GM03348 (cell line): ENCODE results near the gene CCL13.
A peak's percentile ranks its signal among the peaks of the same experiment; 100 is the strongest.
"Not testable (repeated sequence)": the region's sequence is repeated elsewhere in the genome, so short reads cannot be mapped to it uniquely, and the experiment has no call there.

ENCODE experiments used
- DNase-seq: peaks from one replicate; pipeline ENCODE4 v3.0.0; 2012; ENCODE audit warnings: low spot score

CCL13 gene

GRCh38 chr17:34356194-34356593, at the start of gene CCL13:
TSS of gene CCL13 (plus strand) at chr17:34356480. CDS start at chr17:34356527, 47 bp downstream.
- DNase-seq: peak; percentile 1

GRCh38 chr17:34307110-34307509, 49.2 kb upstream of the CCL13 start:
- DNase-seq: peak; percentile 45

GRCh38 chr17:34308371-34308770, 47.9 kb upstream of the CCL13 start:
- no peak for DNase-seq

GRCh38 chr17:34311291-34311690, 45.0 kb upstream of the CCL13 start:
- DNase-seq: no peak

- DNase-seq: no peak
Observed at GRCh38 chr17:34312080-34312479, 44.2 kb upstream of the CCL13 start.

GRCh38 chr17:34313164-34313563, 43.1 kb upstream of the CCL13 start:
- DNase-seq: peak; percentile 49

GRCh38 chr17:34314279-34314678, 42.0 kb upstream of the CCL13 start:
- DNase-seq: peak; percentile 56

GRCh38 chr17:34318474-34318873, 37.8 kb upstream of the CCL13 start:
- no peak for DNase-seq

- no peak for DNase-seq
Observed at GRCh38 chr17:34319039-34319483, 37.2 kb upstream of the CCL13 start, which contains the start of gene CCL8. TSS of gene CCL8 (plus strand) at chr17:34319435. CDS start at chr17:34319502, 67 bp downstream.

- no peak for DNase-seq
Observed at GRCh38 chr17:34321964-34322363, 34.3 kb upstream of the CCL13 start.

GRCh38 chr17:34327580-34327979, 28.7 kb upstream of the CCL13 start:
- DNase-seq: not testable (repeated sequence)

- no peak for DNase-seq
Observed at GRCh38 chr17:34337701-34338100, 18.6 kb upstream of the CCL13 start.

GRCh38 chr17:34339138-34339770, 17.0 kb upstream of the CCL13 start:
- no peak for DNase-seq

GRCh38 chr17:34341916-34342315, 14.4 kb upstream of the CCL13 start:
- DNase-seq: no peak

- no peak for DNase-seq
Observed at GRCh38 chr17:34347063-34347462, 9.2 kb upstream of the CCL13 start.

- no peak for DNase-seq
Observed at GRCh38 chr17:34349751-34350150, 6.5 kb upstream of the CCL13 start.

GRCh38 chr17:34351096-34351495, 5.2 kb upstream of the CCL13 start:
- DNase-seq: no peak

GRCh38 chr17:34352191-34352590, 4.1 kb upstream of the CCL13 start:
- no peak for DNase-seq

GRCh38 chr17:34354637-34355036, 1.6 kb upstream of the CCL13 start:
- peak; percentile 29 for DNase-seq

GRCh38 chr17:34357398-34357797, 1.1 kb downstream of the CCL13 start:
- DNase-seq: peak; percentile 1

GRCh38 chr17:34358631-34359030, 2.4 kb downstream of the CCL13 start:
- DNase-seq: no peak

GRCh38 chr17:34360601-34361270, 4.5 kb downstream of the CCL13 start:
- DNase-seq: no peak

- DNase-seq: peak; percentile 92
Observed at GRCh38 chr17:34361478-34362061, 5.3 kb downstream of the CCL13 start.
